IMR-90 (cell line): ENCODE measurements around the gene CDH22. TPM values are rescaled to one million over a fixed set of nuclear protein-coding genes. Genes with fewer than 3 reads are reported as not detected.

ENCODE experiments used
- ATAC-seq: fragments of 200-7000 bp; cut with Tn5 transposase; 2 replicates; pipeline ENCODE4 v1.9.1; 2020; ENCODE audit warnings: low read depth, mild to moderate bottlenecking, moderate library complexity
- BruUV-seq: library from RNA; stranded (reverse); fragments of 400-500 nt; replicated peaks from 2 replicates; lab custom pipeline; 2021; lab: Mats Ljungman, UMichigan
- CTCF ChIA-PET: fragments of 300-600 bp; formaldehyde crosslinking; extraction: SDS; loops from one replicate; lab custom pipeline; 2021; ENCODE audit warnings: antibody characterized with exemption; lab: Yijun Ruan, JAX
- POLR2A ChIA-PET: fragments of 300-600 bp; sonication (Branson Sonifier 250); formaldehyde crosslinking; loops from one replicate; lab custom pipeline; 2022; ENCODE audit warnings: antibody characterized with exemption; ENCODE audit not compliant: unreplicated experiment; lab: Charles Lee
- DNase-seq: peaks from one replicate; pipeline ENCODE4 v3.0.0; 2013
- H2AFZ ChIP-seq: replicated peaks from 2 replicates; pipeline ENCODE3; 2013; ENCODE audit warnings: low read length, mild to moderate bottlenecking; ENCODE audit not compliant: poor library complexity
- H2AK5ac ChIP-seq: 2 replicates; pipeline ENCODE4 v1.6.1; 2013; ENCODE audit warnings: low read depth, low read length, inconsistent platforms
- H2AK9ac ChIP-seq: replicated peaks from 2 replicates; pipeline ENCODE3; 2013; ENCODE audit warnings: mild to moderate bottlenecking, low read depth, low read length, moderate library complexity; ENCODE audit not compliant: poor library complexity
- H2BK120ac ChIP-seq: 2 replicates; pipeline ENCODE4 v1.6.1; 2013; ENCODE audit warnings: low read depth, low read length, inconsistent platforms
- H2BK15ac ChIP-seq: 3 replicates; pipeline ENCODE4 v1.6.1; 2013; ENCODE audit warnings: low read depth, low read length, inconsistent platforms
- H2BK20ac ChIP-seq: 2 replicates; pipeline ENCODE4 v1.6.1; 2013; ENCODE audit warnings: low read depth, mild to moderate bottlenecking, inconsistent platforms, low read length, moderate library complexity
- H2BK5ac ChIP-seq: 2 replicates; pipeline ENCODE4 v1.6.1; 2013; ENCODE audit warnings: mild to moderate bottlenecking, low read depth, low read length, inconsistent platforms; ENCODE audit not compliant: poor library complexity, severe bottlenecking
- H3K14ac ChIP-seq: replicated peaks from 2 replicates; pipeline ENCODE4 v1.6.1; 2013; ENCODE audit warnings: low read depth, low read length, inconsistent platforms
- H3K18ac ChIP-seq: 2 replicates; pipeline ENCODE4 v1.6.1; 2013; ENCODE audit warnings: low read depth, low read length, control low read depth
- H3K23ac ChIP-seq: 2 replicates; pipeline ENCODE4 v1.6.1; 2013; ENCODE audit warnings: low read depth, low read length, inconsistent platforms
- H3K27ac ChIP-seq: 2 replicates; pipeline ENCODE4 v1.5.1; 2013; ENCODE audit warnings: mild to moderate bottlenecking, control low read depth, low read length; ENCODE audit not compliant: insufficient read depth
- H3K27me3 ChIP-seq: 2 replicates; pipeline ENCODE4 v1.6.1; 2013; ENCODE audit warnings: low read length; ENCODE audit not compliant: control insufficient read depth, insufficient read depth
- H3K36me3 ChIP-seq: 2 replicates; pipeline ENCODE4 v1.6.1; 2013; ENCODE audit warnings: low read length, mixed read lengths; ENCODE audit not compliant: control insufficient read depth, insufficient read depth
- H3K4ac ChIP-seq: 2 replicates; pipeline ENCODE4 v1.6.1; 2013; ENCODE audit warnings: low read depth, low read length, inconsistent platforms
- H3K4me1 ChIP-seq: 2 replicates; pipeline ENCODE4 v1.6.1; 2013; ENCODE audit warnings: low read length, mixed read lengths; ENCODE audit not compliant: control insufficient read depth, insufficient read depth
- H3K4me2 ChIP-seq: 2 replicates; pipeline ENCODE4 v1.6.1; 2013; ENCODE audit warnings: low read depth, mild to moderate bottlenecking, control low read depth, low read length, moderate library complexity
- H3K4me3 ChIP-seq: 2 replicates; pipeline ENCODE4 v1.5.1; 2013; ENCODE audit warnings: low read depth, mild to moderate bottlenecking, control low read depth, low read length, moderate library complexity; ENCODE audit not compliant: insufficient read depth
- H3K56ac ChIP-seq: 2 replicates; pipeline ENCODE4 v1.6.1; 2013; ENCODE audit warnings: low read length, inconsistent platforms; ENCODE audit not compliant: insufficient read depth; ENCODE audit errors: extremely low read depth
- H3K79me1 ChIP-seq, 2 experiments: 2 replicates each; pipeline ENCODE4 v1.6.1; 2013; ENCODE audit warnings: low read length in 2 of 2, inconsistent platforms in 1 of 2, low read depth in 1 of 2
- H3K9ac ChIP-seq: 2 replicates; pipeline ENCODE4 v1.6.1; 2013; ENCODE audit warnings: low read depth, low read length, control low read depth
- H3K9me1 ChIP-seq: 2 replicates; pipeline ENCODE4 v1.6.1; 2013; ENCODE audit warnings: low read length, inconsistent platforms; ENCODE audit not compliant: insufficient read depth
- H3K9me3 ChIP-seq: 2 replicates; pipeline ENCODE4 v1.6.1; 2013; ENCODE audit warnings: low read length; ENCODE audit not compliant: control insufficient read depth, insufficient read depth
- H4K20me1 ChIP-seq: 2 replicates; pipeline ENCODE4 v1.6.1; 2013; ENCODE audit warnings: low read length, inconsistent platforms; ENCODE audit not compliant: insufficient read depth
- H4K5ac ChIP-seq: 2 replicates; pipeline ENCODE4 v1.6.1; 2013; ENCODE audit warnings: mild to moderate bottlenecking, low read depth, low read length, control low read depth
- H4K8ac ChIP-seq, 2 experiments: 2 replicates each; pipeline ENCODE4 v1.6.1; 2013; ENCODE audit warnings: low read depth in 2 of 2, low read length in 2 of 2, control low read depth in 1 of 2, inconsistent platforms in 1 of 2
- H4K91ac ChIP-seq: 2 replicates; pipeline ENCODE4 v1.6.1; 2013; ENCODE audit warnings: low read depth, low read length, inconsistent platforms; ENCODE audit not compliant: insufficient read depth
- BHLHE40 ChIP-seq: fragments of 150-350 bp; IDR thresholded peaks from 2 replicates; pipeline ENCODE4 v1.6.1; 2016; ENCODE audit warnings: mild to moderate bottlenecking, low read depth, low read length
- NFE2L2 ChIP-seq: fragments of 150-350 bp; IDR thresholded peaks from 2 replicates; pipeline ENCODE4 v1.6.1; 2016; ENCODE audit warnings: low read depth, mild to moderate bottlenecking, low read length
- RFX5 ChIP-seq: IDR thresholded peaks from 2 replicates; pipeline ENCODE4 v1.8.0; 2012; ENCODE audit warnings: low read depth, mild to moderate bottlenecking, low read length, moderate library complexity
- SMC3 ChIP-seq: fragments of 150-350 bp; IDR thresholded peaks from 2 replicates; pipeline ENCODE4 v1.6.1; 2016; ENCODE audit warnings: low read depth, mild to moderate bottlenecking, antibody characterized with exemption, low read length, moderate library complexity
- WGBS, 2 experiments: methylation state at CpG; one replicate each; pipeline versions ENCODE4 v1.1.5 to v1.1.7; 2013; ENCODE audit warnings: missing lambda C conversion rate in 2 of 2; ENCODE audit not compliant: insufficient read length in 1 of 2; ENCODE audit errors: extremely low coverage in 2 of 2; 5-methylcytosine and 5-hydroxymethylcytosine counted together
- dilution Hi-C: fragments of 300-500 bp; cut with HindIII; formaldehyde crosslinking; loops from one replicate; pipeline ENCODE4 v1.14.3; 2018; ENCODE audit warnings: low sequenced_read_pairs; ENCODE audit not compliant: unreplicated experiment
- in situ Hi-C: fragments of 300-500 bp; cut with MboI; formaldehyde crosslinking; loops from 3 replicates; pipeline ENCODE4 v1.14.3; 2019; ENCODE audit warnings: low sequenced_read_pairs, inconsistent platforms, mixed read lengths
- intact Hi-C: fragments of 100-400 bp; cut with micrococcal nuclease; formaldehyde crosslinking; loops from 2 replicates; pipeline ENCODE4 v1.10.0; 2022
- polyA plus RNA-seq, 3 experiments: library from polyadenylated mRNA; depleted of rRNA; stranded (reverse); fragments of >200 nt; gene quantifications; 2 replicates each; pipeline ENCODE4 v1.2.3, GENCODE V29; 2012; ENCODE audit warnings: low replicate concordance in 1 of 3
- total RNA-seq: library from RNA; depleted of rRNA; stranded (reverse); fragments of >200 nt; gene quantifications from 2 replicates; pipeline ENCODE4 v1.2.3, GENCODE V29; 2012
- TF ChIP-seq, protein P1 (sequence below): fragments of 150-350 bp; IDR thresholded peaks from 2 replicates; pipeline ENCODE4 v1.6.1; 2017; ENCODE audit warnings: mild to moderate bottlenecking, antibody characterized with exemption, low read length, low read depth

CDH22 gene
- total and polyA plus RNA-seq, 2 of the 4 experiments (the other 2 are of a cell fraction): not detected

DNA sequence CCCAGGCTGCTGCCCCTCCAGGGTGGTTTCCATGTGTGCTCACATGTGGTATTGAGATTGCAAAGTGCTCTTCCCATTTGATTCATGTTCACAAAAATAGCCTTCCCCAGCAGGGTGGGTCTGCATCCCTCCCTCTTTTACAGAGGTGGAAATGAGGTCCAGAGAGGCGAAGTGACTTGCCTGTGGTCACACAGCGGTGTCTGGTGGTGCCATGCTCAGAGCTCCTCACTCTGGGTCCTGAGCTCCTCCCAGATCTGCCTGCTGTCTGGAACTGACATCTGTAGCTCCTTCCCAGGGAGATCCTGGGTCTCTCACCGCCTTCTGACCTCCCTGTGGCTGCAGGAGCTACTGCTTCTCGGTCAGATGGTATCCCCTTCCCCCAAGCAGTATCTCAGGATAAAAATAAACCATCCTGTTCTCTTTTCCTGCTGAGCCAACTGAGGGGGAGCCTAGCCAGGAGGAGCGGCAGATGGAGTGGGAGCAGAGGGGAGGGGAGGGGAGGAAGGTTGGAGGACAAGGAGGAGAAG, 178.3 kb downstream of the CDH22 start:
- no peak overlapping the region for H3K23ac ChIP-seq
- H2BK20ac ChIP-seq: no peak overlapping the region
- H2AK9ac ChIP-seq: no peak overlapping the region
- no peak overlapping the region for H2AK5ac ChIP-seq
- H4K20me1 ChIP-seq: no peaks in the 10 kb centered on the region
- no peak overlapping the region for H2BK5ac ChIP-seq
- H2BK120ac ChIP-seq: no peak overlapping the region
- POLR2A ChIA-PET: no interaction called here
- intact Hi-C loops (loop anchor here (5.0 kb wide), 1 partner anchor 197 kb away; no protein-coding TSS in a partner anchor), dilution Hi-C loops (no loop called here), in situ Hi-C loops (no loop called here)
- peaks cover 36% of the 10 kb centered on the region for H3K27me3 ChIP-seq
- no peak overlapping the region for H3K4me3 ChIP-seq
- DNase-seq (no peak), ATAC-seq (no peak)
- H3K18ac ChIP-seq: no peak overlapping the region
- BruUV-seq: no TSS peak
- CTCF ChIA-PET: interaction anchor here (1.7 kb wide), 1 partner anchor 219 kb away, joined by 5 read pairs; no protein-coding TSS in a partner anchor
- no peaks in the 10 kb centered on the region for H3K9me3 ChIP-seq
- H3K36me3 ChIP-seq: no peaks in the 10 kb centered on the region
- H3K9ac ChIP-seq: no peak overlapping the region
- H4K91ac ChIP-seq: no peak overlapping the region
- H3K4me1 ChIP-seq: no peaks in the 10 kb centered on the region
- H3K4ac ChIP-seq: no peak overlapping the region
- no peak overlapping the region for H2AFZ ChIP-seq
- H3K4me2 ChIP-seq: no peak overlapping the region
- no CpG with 5 or more reads among the region's 5 CpGs for WGBS, 2 experiments
- H3K9me1 ChIP-seq: no peaks in the 10 kb centered on the region
- no peak overlapping the region for H2BK15ac ChIP-seq
- H4K5ac ChIP-seq: no peak overlapping the region
- no peak overlapping the region for H3K27ac ChIP-seq
- H4K8ac ChIP-seq: no peak overlapping the region
- no peaks in the 10 kb centered on the region for H3K79me1 ChIP-seq
- no peak overlapping the region for H3K56ac ChIP-seq
- TF ChIP-seq BHLHE40 (no peak), SMC3 (no peak), RFX5 (no peak), NFE2L2 (no peak)
- TF ChIP-seq, protein P1, sequence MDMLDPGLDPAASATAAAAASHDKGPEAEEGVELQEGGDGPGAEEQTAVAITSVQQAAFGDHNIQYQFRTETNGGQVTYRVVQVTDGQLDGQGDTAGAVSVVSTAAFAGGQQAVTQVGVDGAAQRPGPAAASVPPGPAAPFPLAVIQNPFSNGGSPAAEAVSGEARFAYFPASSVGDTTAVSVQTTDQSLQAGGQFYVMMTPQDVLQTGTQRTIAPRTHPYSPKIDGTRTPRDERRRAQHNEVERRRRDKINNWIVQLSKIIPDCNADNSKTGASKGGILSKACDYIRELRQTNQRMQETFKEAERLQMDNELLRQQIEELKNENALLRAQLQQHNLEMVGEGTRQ: no peak
- H3K14ac ChIP-seq: no peak overlapping the region
